Tibial artery (tissue), 4 donors: ENCODE data around the gene ANKHD1.

Experiments
- DNase-seq, 2 donors: peaks; one replicate each; pipeline ENCODE4 v3.0.0-alpha.2; 2019
- H3K27ac ChIP-seq, 2 donors: fragments of 200-600 bp; sonication (generic) in 1 of 2; 1 replicate in 1 of 2; 2 replicates in 1 of 2; pipeline ENCODE4 v1.5.1; 2018 to 2019; ENCODE audit warnings: mild to moderate bottlenecking in 1 of 2
- H3K27me3 ChIP-seq, 2 donors: fragments of 200-600 bp; sonication (generic) in 1 of 2; one replicate each; pipeline versions ENCODE4 v1.5.1 to v1.6.0; 2016 to 2019
- H3K36me3 ChIP-seq, 3 donors: fragments of 200-600 bp; sonication (generic) in 2 of 3; one replicate each; pipeline ENCODE4 v1.5.1; 2016 to 2019; ENCODE audit warnings: mild to moderate bottlenecking in 2 of 3
- H3K4me1 ChIP-seq, 4 donors: fragments of 200-600 bp; sonication (generic) in 2 of 4; 1 replicate in 3 of 4; 2 replicates in 1 of 4; pipeline ENCODE4 v1.5.1; 2016 to 2019
- H3K4me3 ChIP-seq, 2 donors: fragments of 200-600 bp; sonication (generic) in 1 of 2; 1 replicate in 1 of 2; 2 replicates in 1 of 2; pipeline ENCODE4 v1.5.1; 2018 to 2019; ENCODE audit warnings: mild to moderate bottlenecking in 2 of 2
- H3K9me3 ChIP-seq, 3 donors: fragments of 200-600 bp; sonication (generic) in 1 of 3; one replicate each; pipeline ENCODE4 v1.5.1; 2016 to 2019
- CTCF ChIP-seq, 2 experiments: fragments of 200-600 bp in 1 of 2; fragments of 450-650 bp in 1 of 2; IDR thresholded peaks; one replicate each; pipeline ENCODE4 v1.5.1; 2017 to 2019; ENCODE audit warnings: antibody characterized with exemption in 2 of 2, mild to moderate bottlenecking in 1 of 2, moderate library complexity in 1 of 2
- intact Hi-C: fragments of 100-400 bp; cut with DNase I; formaldehyde crosslinking; loops from one replicate; pipeline ENCODE4 v1.15.0; 2023; ENCODE audit warnings: low total_unique reads

ANKHD1 gene

GRCh38 chr5:140550147-140551079 lies 148.8 kb downstream of the ANKHD1 start:
- H3K4me3 ChIP-seq = no peak overlapping the region
- no peaks in the 10 kb centered on the region for H3K27me3 ChIP-seq
- TF ChIP-seq CTCF (IDR thresholded peaks at IDR 0.05) = no peak
- DNase-seq = no peak
- peak overlapping the region; percentile 93 to 99 for H3K27ac ChIP-seq
- H3K36me3 ChIP-seq = peaks cover 12 to 33% (median 29%) of the 10 kb centered on the region in 3 donors
- peaks cover 13 to 41% (median 30%) of the 10 kb centered on the region in 4 donors for H3K4me1 ChIP-seq
- intact Hi-C loops = no loop called here
- H3K9me3 ChIP-seq = no peaks in the 10 kb centered on the region

- Histone ChIP-seq H3K27ac (no peak overlapping the region), H3K27me3 (no peaks in the 10 kb centered on the region), H3K9me3 (no peaks in the 10 kb centered on the region), H3K36me3 (peaks cover 12 to 33% (median 29%) of the 10 kb centered on the region in 3 donors), H3K4me3 (no peak overlapping the region), H3K4me1 (peaks cover 13 to 47% (median 38%) of the 10 kb centered on the region in 4 donors)
- no peak for TF ChIP-seq CTCF (IDR thresholded peaks at IDR 0.05)
- intact Hi-C loops = no loop called here
- no peak for DNase-seq
Observed at GRCh38 chr5:140551872-140552271, 150.2 kb downstream of the ANKHD1 start.

- peaks cover 12 to 33% (median 29%) of the 10 kb centered on the region in 3 donors for H3K36me3 ChIP-seq
- H3K27me3 ChIP-seq = no peaks in the 10 kb centered on the region
- H3K9me3 ChIP-seq = no peaks in the 10 kb centered on the region
- H3K27ac ChIP-seq = no peak overlapping the region
- no peak for DNase-seq
- peaks cover 8 to 45% (median 29%) of the 10 kb centered on the region in 4 donors for H3K4me1 ChIP-seq
- TF ChIP-seq CTCF (IDR thresholded peaks at IDR 0.05) = no peak
- H3K4me3 ChIP-seq = no peak overlapping the region
- intact Hi-C loops = no loop called here
Observed at GRCh38 chr5:140553657-140554056, 152.0 kb downstream of the ANKHD1 start.

- H3K27ac ChIP-seq = no peak overlapping the region
- DNase-seq = no peak
- H3K27me3 ChIP-seq = no peaks in the 10 kb centered on the region
- peaks cover 12 to 27% (median 25%) of the 10 kb centered on the region in 3 donors for H3K36me3 ChIP-seq
- H3K4me1 ChIP-seq = peaks cover 4 to 37% (median 21%) of the 10 kb centered on the region in 4 donors
- intact Hi-C loops = no loop called here
- H3K9me3 ChIP-seq = no peaks in the 10 kb centered on the region
- no peak overlapping the region for H3K4me3 ChIP-seq
- TF ChIP-seq CTCF (IDR thresholded peaks at IDR 0.05) = no peak
Observed at GRCh38 chr5:140554454-140554853, 152.8 kb downstream of the ANKHD1 start.

- H3K27me3 ChIP-seq = no peaks in the 10 kb centered on the region
- peaks cover 4 to 32% (median 18%) of the 10 kb centered on the region in 4 donors for H3K4me1 ChIP-seq
- DNase-seq = no peak
- H3K36me3 ChIP-seq = peaks cover 9 to 23% (median 16%) of the 10 kb centered on the region in 3 donors
- intact Hi-C loops = no loop called here
- peak overlapping the region; percentile 22 to 85 for H3K27ac ChIP-seq
- TF ChIP-seq CTCF (IDR thresholded peaks at IDR 0.05) = no peak
- peak overlapping the region in 1 of 2 donors; percentile 86 for H3K4me3 ChIP-seq
- no peaks in the 10 kb centered on the region for H3K9me3 ChIP-seq
Observed at GRCh38 chr5:140555747-140556312, 154.2 kb downstream of the ANKHD1 start.
